Retina (tissue), 1 donor: ENCODE results near the gene SH3RF2.
"Not testable (repeated sequence)": the region's sequence is repeated elsewhere in the genome, so short reads cannot be mapped to it uniquely, and the experiment has no call there.

Source experiments
- DNase-seq: peaks from one replicate; pipeline ENCODE4 v3.0.0-alpha.2; 2016

Gene SH3RF2

GRCh38 chr5:145936401-145937131 lies at the start of gene SH3RF2:
Gene SH3RF2, plus strand, starts transcription at chr5:145936578. Its CDS starts 1,351 bp downstream, at chr5:145937929.
- peak; percentile 84 for DNase-seq

GRCh38 chr5:145887217-145887616 lies 49.2 kb upstream of the SH3RF2 start:
- DNase-seq = no peak

GRCh38 chr5:145887976-145888574 lies 48.3 kb upstream of the SH3RF2 start:
- peak; percentile 26 for DNase-seq

- no peak for DNase-seq
Measured at GRCh38 chr5:145889611-145890010, 46.8 kb upstream of the SH3RF2 start.

GRCh38 chr5:145891378-145891777 lies 45.0 kb upstream of the SH3RF2 start:
- not testable (repeated sequence) for DNase-seq

- no peak for DNase-seq
Measured at GRCh38 chr5:145898171-145898570, 38.2 kb upstream of the SH3RF2 start.

- no peak for DNase-seq
Measured at GRCh38 chr5:145902421-145902820, 34.0 kb upstream of the SH3RF2 start.

- no peak for DNase-seq
Measured at GRCh38 chr5:145903113-145903512, 33.3 kb upstream of the SH3RF2 start.

GRCh38 chr5:145903867-145904266 lies 32.5 kb upstream of the SH3RF2 start:
- DNase-seq = no peak

- no peak for DNase-seq
Measured at GRCh38 chr5:145904743-145905142, 31.6 kb upstream of the SH3RF2 start.

GRCh38 chr5:145906401-145906800 lies 30.0 kb upstream of the SH3RF2 start:
- DNase-seq = no peak

- DNase-seq = no peak
Measured at GRCh38 chr5:145908206-145908960, 28.0 kb upstream of the SH3RF2 start.

GRCh38 chr5:145911164-145911563 lies 25.2 kb upstream of the SH3RF2 start:
- DNase-seq = no peak

- DNase-seq = no peak
Measured at GRCh38 chr5:145912019-145912418, 24.4 kb upstream of the SH3RF2 start.

GRCh38 chr5:145912594-145912993 lies 23.8 kb upstream of the SH3RF2 start:
- DNase-seq = no peak

- DNase-seq = no peak
Measured at GRCh38 chr5:145913701-145914100, 22.7 kb upstream of the SH3RF2 start.

- DNase-seq = peak; percentile 23
Measured at GRCh38 chr5:145915970-145916638, 20.3 kb upstream of the SH3RF2 start.

GRCh38 chr5:145917288-145917687 lies 19.1 kb upstream of the SH3RF2 start:
- no peak for DNase-seq

GRCh38 chr5:145918397-145918796 lies 18.0 kb upstream of the SH3RF2 start:
- no peak for DNase-seq

- no peak for DNase-seq
Measured at GRCh38 chr5:145919413-145919812, 17.0 kb upstream of the SH3RF2 start.

- no peak for DNase-seq
Measured at GRCh38 chr5:145920542-145921210, 15.7 kb upstream of the SH3RF2 start.

- no peak for DNase-seq
Measured at GRCh38 chr5:145921211-145921610, 15.2 kb upstream of the SH3RF2 start.

GRCh38 chr5:145922059-145922458 lies 14.3 kb upstream of the SH3RF2 start:
- DNase-seq = no peak
